Measurements from ENCODE around the gene RLBP1. TPM values are rescaled to one million over a fixed set of nuclear protein-coding genes. Genes with fewer than 3 reads are reported as not detected.

The RLBP1 gene
- total RNA-seq, 4 donors from 2014 or later, result not detected

DNA sequence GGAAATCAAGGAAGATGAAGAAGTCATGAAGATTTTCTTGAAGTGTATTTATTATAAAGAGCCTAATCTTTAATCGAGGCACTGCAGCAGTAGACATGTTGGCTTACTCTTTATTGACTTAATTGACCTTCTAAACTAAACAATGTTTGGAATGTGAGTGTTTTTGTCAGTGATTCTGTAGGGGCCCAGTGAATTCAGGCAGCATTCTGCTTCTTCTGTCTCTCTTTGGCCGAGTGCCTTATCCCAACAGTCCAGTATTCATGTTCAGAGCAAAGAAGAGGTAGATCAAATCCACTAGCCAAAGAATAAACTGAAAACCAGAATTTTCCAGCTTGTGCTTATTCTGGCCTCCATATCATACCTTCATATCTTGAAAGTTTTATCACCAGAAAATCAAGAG lies 55.7 kb downstream of the RLBP1 start:
- intact Hi-C loops (cut with DNase I; ENCODE audit: low total_unique reads) (loop anchor here (5.0 kb wide), 1 partner anchor 63 kb away; no protein-coding TSS in a partner anchor), in situ Hi-C loops (cut with MboI; ENCODE audit: low sequenced_read_pairs in 4 of 4) (loop anchor here in 2 of 4 donors (10.0 to 25.0 kb wide), 2 partner anchors 253 to 261 kb away; partner anchors contain the start of gene MFGE8 (in 1 of the 2))
- ATAC-seq, result no peak
- Histone ChIP-seq H3K9me3 (no peaks in the 10 kb centered on the region), H3K27me3 (no peaks in the 10 kb centered on the region), H3K27ac (peak overlapping the region; percentile 79 to 95 (median 85)), H3K4me3 (no peak overlapping the region), H3K36me3 (no peaks in the 10 kb centered on the region), H3K4me1 (peaks cover 54 to 84% of the 10 kb centered on the region in 2 donors)
- no peak for DNase-seq
- no peak for TF ChIP-seq POLR2A (IDR thresholded peaks at IDR 0.05)
- no peak for TF ChIP-seq CTCF (IDR thresholded peaks at IDR 0.05 in 4 of 5, conservative IDR thresholded peaks at IDR 0.05 in 1 of 5)

DNA sequence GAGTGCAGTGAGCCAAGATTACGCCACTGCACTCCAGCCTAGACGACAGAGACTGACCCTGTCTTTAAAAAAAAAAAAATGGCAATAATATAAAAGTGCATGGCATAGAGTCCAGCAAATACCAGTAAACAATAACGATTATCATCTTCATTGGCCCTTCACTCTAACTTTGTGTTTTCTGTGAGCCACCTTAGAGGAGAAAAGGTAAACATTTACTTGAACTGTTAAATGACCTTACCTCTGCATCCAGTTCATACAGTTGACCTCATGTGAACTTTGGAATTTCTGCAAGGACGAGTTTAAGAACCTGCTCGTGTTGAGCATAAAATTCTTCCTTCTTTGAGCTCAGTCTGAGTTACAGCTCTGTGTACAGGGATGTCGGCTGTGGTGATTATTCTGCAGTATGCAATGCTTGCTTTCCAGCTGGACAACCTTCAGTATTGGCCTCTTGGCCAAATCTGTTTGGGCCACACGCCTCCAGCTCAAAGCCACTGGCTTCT lies 56.6 kb downstream of the RLBP1 start:
- intact Hi-C loops (cut with DNase I; ENCODE audit: low total_unique reads), result loop anchor here (5.0 kb wide), 1 partner anchor 62 kb away; no protein-coding TSS in a partner anchor
- TF ChIP-seq POLR2A (IDR thresholded peaks at IDR 0.05) (no peak), CTCF (IDR thresholded peaks at IDR 0.05 in 4 of 5, conservative IDR thresholded peaks at IDR 0.05 in 1 of 5) (no peak)

GRCh38 chr15:89163271-89164055 lies 57.9 kb downstream of the RLBP1 start:
- intact Hi-C loops (cut with DNase I; ENCODE audit: low total_unique reads), result no loop called here
- peaks cover 51 to 85% of the 10 kb centered on the region in 2 donors for H3K4me1 ChIP-seq
- in situ Hi-C loops (cut with MboI; ENCODE audit: low sequenced_read_pairs in 4 of 4), result loop anchor here in 2 of 4 donors (10.0 to 25.0 kb wide), 2 partner anchors 251 to 259 kb away; partner anchors contain the start of gene MFGE8 (in 1 of the 2)
- H3K4me3 ChIP-seq, result no peak overlapping the region
- no peaks in the 10 kb centered on the region for H3K27me3 ChIP-seq
- H3K27ac ChIP-seq, result peak overlapping the region; percentile 79 to 95 (median 85)
- no peaks in the 10 kb centered on the region for H3K36me3 ChIP-seq
- TF ChIP-seq POLR2A (IDR thresholded peaks at IDR 0.05), result no peak
- TF ChIP-seq CTCF (IDR thresholded peaks at IDR 0.05 in 4 of 5, conservative IDR thresholded peaks at IDR 0.05 in 1 of 5), result no peak
- no peaks in the 10 kb centered on the region for H3K9me3 ChIP-seq
- ATAC-seq (no peak), DNase-seq (no peak)

More for the DNA sequence above, 56.6 kb downstream of the RLBP1 start:
- ATAC-seq, result peak; percentile 14 to 24
- Histone ChIP-seq H3K27me3 (no peaks in the 10 kb centered on the region), H3K36me3 (no peaks in the 10 kb centered on the region), H3K4me1 (peaks cover 54 to 87% of the 10 kb centered on the region in 2 donors), H3K4me3 (no peak overlapping the region), H3K9me3 (no peaks in the 10 kb centered on the region), H3K27ac (peak overlapping the region; percentile 79 to 95 (median 85))
- peak in 1 of 2 donors; percentile 51 for DNase-seq
- in situ Hi-C loops (cut with MboI; ENCODE audit: low sequenced_read_pairs in 4 of 4), result loop anchor here in 2 of 4 donors (10.0 to 25.0 kb wide), 2 partner anchors 252 to 260 kb away; partner anchors contain the start of gene MFGE8 (in 1 of the 2)

GRCh38 chr15:89161666-89162065 lies 59.7 kb downstream of the RLBP1 start:
- no peak for ATAC-seq
- Histone ChIP-seq H3K36me3 (no peaks in the 10 kb centered on the region), H3K4me1 (peaks cover 33 to 78% of the 10 kb centered on the region in 2 donors), H3K27ac (peak overlapping the region; percentile 58 to 95 (median 85)), H3K9me3 (no peaks in the 10 kb centered on the region), H3K27me3 (no peaks in the 10 kb centered on the region), H3K4me3 (no peak overlapping the region)
- in situ Hi-C loops (cut with MboI; ENCODE audit: low sequenced_read_pairs in 4 of 4) (loop anchor here in 2 of 4 donors (10.0 to 25.0 kb wide), 2 partner anchors 249 to 257 kb away; partner anchors contain the start of gene MFGE8 (in 1 of the 2)), intact Hi-C loops (cut with DNase I; ENCODE audit: low total_unique reads) (no loop called here)
- no peak for DNase-seq
- TF ChIP-seq POLR2A (IDR thresholded peaks at IDR 0.05), result no peak
- no peak for TF ChIP-seq CTCF (IDR thresholded peaks at IDR 0.05 in 4 of 5, conservative IDR thresholded peaks at IDR 0.05 in 1 of 5)

Other genes with a start within 250 kb of the RLBP1 start
- 100 to 1,000 TPM in 1 of 4 donors, 10 to 100 TPM in 3; 19.3 to 150 (median 64.5) TPM for gene ABHD2, start 133.1 kb downstream of the RLBP1 start, total RNA-seq
- gene FANCI, start 22.4 kb upstream of the RLBP1 start, total RNA-seq, result 1 to 10 TPM in 3 of 4 donors, under 1 TPM in 1; 0.80 to 3.3 (median 2.7) TPM
- 10 to 100 TPM; 50.9 to 81.9 (median 61.4) TPM for gene POLG, start 113.2 kb upstream of the RLBP1 start, total RNA-seq

Measured in gastrocnemius medialis (tissue), 4 donors.